ENCODE results near the gene LRRC4. TPM values are rescaled to one million over a fixed set of nuclear protein-coding genes. Genes with fewer than 3 reads are reported as not detected.

LRRC4 gene
- total RNA-seq, 1 donor from 2014 or later, result 0.43 TPM

- Histone ChIP-seq H3K36me3 (no peaks in the 10 kb centered on the region), H3K9me3 (no peaks in the 10 kb centered on the region), H3K4me3 (no peak overlapping the region), H3K27me3 (no peaks in the 10 kb centered on the region), H3K27ac (no peak overlapping the region), H3K4me1 (no peaks in the 10 kb centered on the region)
- TF ChIP-seq CTCF (IDR thresholded peaks at IDR 0.05), result no peak
- intact Hi-C loops (cut with DNase I), result no loop called here
- DNase-seq (ENCODE audit: low spot score in 2 of 2), result no peak
Observed at GRCh38 chr7:128066395-128066794, 35.2 kb upstream of the LRRC4 start.

- Histone ChIP-seq H3K4me3 (no peak overlapping the region), H3K4me1 (no peaks in the 10 kb centered on the region), H3K27ac (no peak overlapping the region), H3K36me3 (no peaks in the 10 kb centered on the region), H3K27me3 (no peaks in the 10 kb centered on the region), H3K9me3 (no peaks in the 10 kb centered on the region)
- TF ChIP-seq CTCF (IDR thresholded peaks at IDR 0.05), result no peak
- intact Hi-C loops (cut with DNase I), result no loop called here
- no peak for DNase-seq (ENCODE audit: low spot score in 2 of 2)
Observed at GRCh38 chr7:128065872-128066271, 34.6 kb upstream of the LRRC4 start.

- Histone ChIP-seq H3K27me3 (no peaks in the 10 kb centered on the region), H3K36me3 (no peaks in the 10 kb centered on the region), H3K9me3 (no peaks in the 10 kb centered on the region), H3K4me3 (no peak overlapping the region), H3K27ac (no peak overlapping the region), H3K4me1 (no peaks in the 10 kb centered on the region)
- TF ChIP-seq CTCF (IDR thresholded peaks at IDR 0.05), result no peak
- intact Hi-C loops (cut with DNase I), result no loop called here
- DNase-seq (ENCODE audit: low spot score in 2 of 2), result no peak
Observed at GRCh38 chr7:128063088-128063487, 31.9 kb upstream of the LRRC4 start.

GRCh38 chr7:128060018-128060417, 28.8 kb upstream of the LRRC4 start:
- Histone ChIP-seq H3K27me3 (no peaks in the 10 kb centered on the region), H3K36me3 (no peaks in the 10 kb centered on the region), H3K4me3 (no peak overlapping the region), H3K27ac (no peak overlapping the region), H3K4me1 (no peaks in the 10 kb centered on the region), H3K9me3 (no peaks in the 10 kb centered on the region)
- no peak for DNase-seq (ENCODE audit: low spot score in 2 of 2)
- TF ChIP-seq CTCF (IDR thresholded peaks at IDR 0.05), result no peak
- intact Hi-C loops (cut with DNase I), result no loop called here

GRCh38 chr7:128059143-128059988, 28.1 kb upstream of the LRRC4 start:
- no peaks in the 10 kb centered on the region for H3K9me3 ChIP-seq
- no peak overlapping the region for H3K27ac ChIP-seq
- intact Hi-C loops (cut with DNase I), result no loop called here
- H3K36me3 ChIP-seq, result no peaks in the 10 kb centered on the region
- no peak for TF ChIP-seq CTCF (IDR thresholded peaks at IDR 0.05)
- no peaks in the 10 kb centered on the region for H3K4me1 ChIP-seq
- H3K4me3 ChIP-seq, result no peak overlapping the region
- no peaks in the 10 kb centered on the region for H3K27me3 ChIP-seq
- DNase-seq (ENCODE audit: low spot score in 2 of 2), result no peak
